NCI-H2196 (cell line): ENCODE data around the gene DVL1.
A peak's percentile ranks its signal among the peaks of the same experiment; 100 is the strongest.
"Not testable (repeated sequence)": the region's sequence is repeated elsewhere in the genome, so short reads cannot be mapped to it uniquely, and the experiment has no call there.

Experiments
- DNase-seq: peaks from one replicate; lab custom pipeline; 2025; ENCODE audit not compliant: unreplicated experiment; lab: John Stamatoyannopoulos, UW

Gene DVL1

DNA sequence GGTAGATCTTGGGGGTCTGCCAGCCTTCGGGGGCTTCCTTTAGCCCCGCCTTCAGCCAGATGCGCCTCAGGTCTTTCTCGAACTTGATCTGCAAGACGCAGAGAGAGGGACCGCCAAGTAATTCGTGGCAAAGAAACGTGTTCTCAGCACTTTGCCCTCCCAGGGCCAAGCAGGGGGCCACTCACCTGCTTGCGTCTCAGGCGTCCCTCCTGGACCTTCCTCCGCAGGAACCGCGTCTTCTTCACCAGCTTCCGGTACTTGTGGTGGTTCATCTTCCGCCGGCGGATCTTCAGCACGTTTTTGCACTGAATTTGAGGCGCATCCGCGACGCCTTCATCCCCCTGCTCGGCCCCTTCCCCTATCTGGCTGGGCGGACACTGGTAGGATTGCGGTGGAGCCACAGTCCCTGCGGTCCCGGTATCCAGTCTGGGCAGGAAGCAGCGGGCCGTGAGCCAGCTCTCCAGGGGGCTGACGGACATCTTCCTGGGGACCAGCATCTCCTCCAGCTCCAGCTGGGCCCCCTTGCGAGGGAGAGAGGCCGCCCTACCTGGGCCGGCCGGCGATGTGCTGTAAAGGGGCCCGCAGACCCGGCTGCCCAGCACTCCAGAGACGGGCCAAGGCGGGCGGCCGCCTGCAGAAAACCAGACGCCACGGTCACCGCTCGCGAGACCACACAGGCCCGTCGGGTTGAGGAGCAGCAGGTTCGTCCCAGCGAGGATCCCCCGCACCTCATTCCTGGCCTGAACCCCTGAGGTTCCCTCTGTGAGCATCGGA is 24.8 kb upstream of the DVL1 start:
- no peak for DNase-seq

DNA sequence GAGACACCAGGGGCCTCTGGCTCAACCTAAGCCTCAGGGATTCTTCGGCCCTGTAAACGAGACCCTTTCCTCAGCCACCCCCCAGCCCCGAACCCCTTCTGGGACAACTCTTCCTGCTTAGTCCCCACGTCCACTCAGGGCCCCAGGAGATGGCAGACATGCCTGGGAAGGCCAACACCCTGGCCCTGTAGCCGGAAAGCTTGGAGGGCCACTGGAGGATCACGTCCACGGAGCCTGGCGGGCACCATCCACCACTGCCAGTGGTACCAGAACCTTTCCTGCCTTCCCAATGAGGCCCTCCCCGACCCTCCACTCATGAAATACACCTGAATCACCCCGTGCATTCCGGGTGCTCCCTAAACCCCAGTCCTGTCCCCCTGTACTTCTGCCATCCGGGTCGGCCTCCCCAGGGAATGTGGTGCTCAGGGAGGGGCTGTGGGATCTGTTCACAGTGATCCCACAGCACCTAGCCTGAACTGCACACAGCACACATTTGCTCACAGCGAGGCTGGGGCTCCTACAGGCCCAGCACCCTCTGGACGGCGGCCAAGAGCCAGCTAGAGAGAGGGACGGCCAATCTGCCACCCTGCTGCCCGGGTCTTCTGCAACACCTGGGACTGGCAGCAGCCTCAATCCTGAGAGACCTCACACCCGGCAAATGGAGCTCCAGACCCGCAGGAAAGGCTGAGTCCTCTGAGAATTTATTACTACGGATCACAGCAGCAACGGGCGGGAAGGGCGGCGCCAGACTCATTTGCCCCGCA is 24.0 kb upstream of the DVL1 start:
- no peak for DNase-seq

DNA sequence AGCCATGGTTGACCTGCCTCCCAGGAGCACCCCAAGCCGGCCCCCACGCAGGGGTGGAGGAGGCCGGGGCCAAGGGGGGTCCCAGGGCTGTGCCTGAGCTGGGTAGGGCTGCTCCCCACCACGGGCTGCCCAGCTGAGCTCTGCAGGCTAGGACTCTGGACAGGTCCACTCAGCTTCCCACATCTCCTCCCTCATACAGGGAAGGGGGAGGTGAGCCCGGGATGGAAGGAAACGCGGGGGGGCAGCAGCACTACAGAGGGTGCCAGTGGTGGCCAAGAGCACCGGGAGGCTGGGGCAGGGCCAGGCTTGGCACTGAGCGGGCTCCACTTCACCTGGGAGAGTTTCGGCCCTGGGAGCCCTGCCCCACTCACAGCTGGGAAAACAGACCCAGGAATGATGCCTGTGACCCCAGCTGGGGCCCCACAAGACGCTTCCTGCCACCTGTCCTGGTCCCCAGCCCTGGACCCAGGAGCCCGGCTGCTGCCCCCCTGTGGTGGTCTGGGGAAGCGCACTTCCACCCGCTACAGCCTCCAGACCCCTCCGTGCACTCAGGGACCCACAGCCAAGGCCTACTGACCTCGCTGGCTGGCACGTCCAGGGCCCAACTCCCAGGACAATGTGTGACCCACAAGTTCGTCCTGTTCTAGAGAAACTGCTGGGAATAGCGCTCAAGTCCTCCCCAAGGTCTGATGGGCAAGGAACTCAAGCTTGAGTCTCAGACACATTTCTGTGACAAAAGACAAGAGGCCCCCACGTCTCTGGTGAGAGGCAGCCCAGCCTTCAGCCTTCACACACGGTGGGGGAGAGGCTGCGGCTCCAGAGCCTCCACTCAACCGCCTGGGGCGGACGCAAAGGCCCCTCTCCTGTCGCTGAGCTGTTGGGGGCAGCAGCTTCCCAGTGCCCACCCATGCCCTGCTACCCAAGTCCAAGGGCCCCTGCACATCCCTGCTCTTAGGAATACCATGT is 22.8 kb upstream of the DVL1 start:
- DNase-seq, result peak; percentile 85

DNA sequence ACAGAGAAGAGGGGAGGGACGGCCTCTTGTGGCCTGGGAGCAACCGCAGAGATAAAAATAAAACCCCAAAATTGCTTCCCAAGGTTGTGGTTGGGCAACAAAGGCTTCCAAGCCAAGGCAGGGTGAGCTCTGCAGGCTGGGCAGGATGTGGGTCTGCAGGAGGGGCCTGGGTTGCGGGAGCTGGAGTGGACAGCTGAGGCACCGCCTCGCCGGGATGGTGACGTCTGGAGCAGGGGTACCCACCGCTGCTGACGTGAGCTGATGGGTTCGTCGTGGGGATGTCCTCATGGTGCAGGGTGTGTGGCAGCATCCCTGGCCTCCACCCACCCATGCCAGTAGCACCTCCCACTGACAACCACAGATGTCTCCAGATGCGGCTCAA is 22.1 kb upstream of the DVL1 start:
- DNase-seq, result no peak

DNA sequence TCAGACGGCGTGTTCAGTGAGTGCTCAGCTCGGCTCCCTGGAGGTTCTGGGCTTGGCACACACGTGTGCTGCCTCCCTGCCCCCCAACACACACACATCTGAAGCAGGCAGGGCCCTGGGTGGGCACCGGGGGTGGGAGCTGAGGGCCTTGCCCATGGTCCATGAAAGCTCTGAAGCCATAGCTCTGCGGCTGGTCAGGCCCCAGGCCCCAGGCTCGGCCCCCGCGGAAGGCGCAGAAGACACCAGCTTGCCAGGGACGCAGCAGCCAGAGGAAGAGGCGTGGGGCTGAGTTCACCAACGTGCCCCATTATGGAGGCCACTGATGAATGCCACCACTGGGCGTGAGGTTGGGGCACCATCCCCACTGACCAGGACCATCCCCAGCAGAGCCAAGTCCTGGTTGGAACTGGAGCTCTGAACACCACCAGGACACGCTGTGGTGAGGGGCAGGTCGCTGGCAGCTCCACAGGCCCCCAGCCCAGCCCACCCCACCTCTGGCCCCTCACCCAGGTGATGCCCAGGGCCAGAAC is 21.6 kb upstream of the DVL1 start:
- DNase-seq, result no peak

DNA sequence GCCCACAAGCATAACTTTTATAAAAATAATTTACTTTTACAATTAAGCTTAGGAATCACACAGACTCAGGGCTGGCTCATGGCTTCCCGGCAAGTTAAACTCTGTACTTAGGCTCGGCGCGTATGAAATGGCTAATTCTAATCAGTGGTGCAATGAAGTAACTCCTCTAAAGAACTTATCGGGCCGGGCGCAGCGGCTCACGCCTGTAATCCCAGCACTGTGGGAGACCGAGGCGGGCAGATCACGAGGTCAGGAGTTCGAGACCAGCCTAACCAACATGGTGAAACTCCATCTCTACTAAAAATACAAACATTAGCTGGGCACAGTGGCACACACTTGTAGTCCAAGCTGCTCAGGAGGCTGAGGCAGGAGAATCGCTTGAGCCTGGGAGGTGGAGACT is 20.9 kb upstream of the DVL1 start:
- DNase-seq, result not testable (repeated sequence)

DNA sequence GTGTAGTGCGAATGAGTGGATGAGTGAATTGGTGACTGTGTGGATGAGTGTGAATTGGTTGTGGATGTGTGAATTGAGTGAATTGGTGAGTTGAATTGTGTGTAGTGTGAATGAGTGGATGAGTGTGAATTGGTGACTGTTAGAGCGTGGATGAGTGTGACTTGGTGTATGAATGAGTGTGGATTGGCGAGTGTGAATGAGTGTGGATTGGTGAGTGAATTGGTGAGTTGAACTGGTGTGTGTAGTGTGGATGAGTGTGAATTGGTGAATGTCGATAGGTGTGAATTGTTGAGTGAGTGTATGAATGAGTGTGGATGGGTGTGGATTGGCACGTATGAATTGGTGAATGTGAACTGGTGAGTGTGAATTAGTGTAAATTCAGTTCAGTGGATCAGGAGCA is 18.1 kb upstream of the DVL1 start:
- DNase-seq, result no peak

DNA sequence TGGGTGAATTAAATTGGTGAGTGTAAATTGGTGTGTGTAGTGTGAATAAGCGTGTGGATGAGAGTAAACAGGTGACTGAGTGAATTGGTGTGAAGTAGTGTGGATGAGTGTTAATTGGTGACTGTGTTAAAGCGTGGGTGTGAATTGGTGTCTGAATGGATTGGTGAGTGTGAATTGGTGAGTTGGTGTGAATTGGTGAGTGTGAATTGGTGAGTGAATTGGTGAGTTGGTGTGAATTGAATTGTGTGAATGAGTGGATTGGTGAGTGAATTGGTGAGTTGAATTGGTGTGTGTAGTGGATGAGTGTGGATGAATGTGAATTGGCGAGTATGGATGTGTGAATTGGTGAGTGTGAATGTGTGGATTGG is 17.5 kb upstream of the DVL1 start:
- no peak for DNase-seq

DNA sequence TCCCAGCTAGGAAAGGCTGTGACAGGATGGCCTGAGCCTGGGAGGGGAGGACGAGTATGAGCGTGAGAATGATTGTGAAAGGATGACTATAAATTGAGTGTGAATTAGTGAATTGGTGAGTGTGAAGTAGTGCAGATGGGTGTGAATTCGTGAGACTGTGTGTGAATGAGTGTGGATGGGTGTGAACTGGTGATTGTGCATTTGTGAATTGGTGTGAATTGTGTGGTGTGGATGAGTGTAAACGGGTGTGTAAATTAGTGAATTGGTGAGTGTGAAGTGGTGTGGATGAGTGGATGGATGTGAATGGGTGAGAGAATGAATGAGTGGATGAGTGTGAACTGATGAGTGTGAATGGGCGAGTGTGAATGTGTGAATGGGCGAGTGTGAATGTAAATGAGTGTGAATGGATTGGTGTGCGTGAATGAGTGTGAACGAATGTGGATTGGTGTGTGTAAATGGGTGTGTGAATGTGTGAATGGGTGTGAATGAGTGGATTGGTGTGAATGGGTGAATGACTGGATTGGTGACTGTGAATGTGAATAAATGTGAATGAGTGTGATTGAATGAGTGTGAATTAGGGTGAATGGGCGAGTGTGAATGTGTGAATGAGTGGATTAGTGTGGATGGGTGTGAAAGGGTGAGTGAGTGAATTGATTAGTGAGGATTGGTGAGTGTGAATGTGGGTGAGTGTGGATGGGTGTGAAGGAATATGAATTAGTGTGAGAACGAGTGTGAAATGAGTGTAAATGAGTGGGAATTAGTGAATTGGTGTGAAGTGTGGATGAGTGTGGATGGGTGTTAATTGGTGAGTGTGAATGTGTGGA is 16.9 kb upstream of the DVL1 start:
- DNase-seq, result no peak

DNA sequence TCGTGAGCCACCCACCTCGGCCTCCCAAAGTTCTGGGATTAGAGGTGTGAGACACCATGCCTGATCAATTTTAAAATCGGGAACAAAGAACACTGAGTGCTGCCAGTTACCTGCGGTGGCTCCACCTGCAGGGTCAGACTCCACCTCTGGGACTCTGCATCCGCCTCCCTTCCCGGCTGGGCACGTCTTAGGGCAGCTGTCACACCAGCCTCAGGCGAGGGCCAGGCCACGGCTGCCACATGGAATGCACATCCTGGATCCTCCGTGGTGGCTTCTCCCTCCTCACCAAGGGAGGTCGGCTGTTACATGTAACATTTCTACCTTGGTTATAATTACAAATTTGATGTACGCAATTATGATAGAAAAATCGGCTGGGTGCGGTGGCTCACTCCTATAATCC is 15.0 kb upstream of the DVL1 start:
- DNase-seq, result no peak

DNA sequence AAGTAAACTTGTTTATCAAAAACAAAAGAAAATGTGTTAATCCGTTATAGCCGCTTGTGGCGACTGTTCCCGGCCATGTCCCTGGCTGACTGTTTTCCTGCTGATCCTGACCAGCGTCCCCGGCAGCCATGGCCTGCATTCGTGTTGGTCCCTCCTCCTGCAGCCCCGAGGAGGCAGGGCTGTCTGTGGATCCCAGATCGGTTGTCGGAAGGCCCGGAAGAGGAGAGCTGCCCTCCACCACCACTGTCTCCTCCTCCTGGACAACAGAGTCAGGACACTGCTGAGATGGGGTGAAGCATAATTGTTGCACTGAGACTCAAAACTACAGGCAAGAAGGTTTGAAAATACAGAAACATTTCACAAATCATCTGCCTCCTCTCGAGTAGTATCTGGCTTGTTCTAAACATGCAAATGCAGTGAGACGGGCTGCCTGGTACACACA is 12.8 kb upstream of the DVL1 start:
- DNase-seq, result no peak

DNA sequence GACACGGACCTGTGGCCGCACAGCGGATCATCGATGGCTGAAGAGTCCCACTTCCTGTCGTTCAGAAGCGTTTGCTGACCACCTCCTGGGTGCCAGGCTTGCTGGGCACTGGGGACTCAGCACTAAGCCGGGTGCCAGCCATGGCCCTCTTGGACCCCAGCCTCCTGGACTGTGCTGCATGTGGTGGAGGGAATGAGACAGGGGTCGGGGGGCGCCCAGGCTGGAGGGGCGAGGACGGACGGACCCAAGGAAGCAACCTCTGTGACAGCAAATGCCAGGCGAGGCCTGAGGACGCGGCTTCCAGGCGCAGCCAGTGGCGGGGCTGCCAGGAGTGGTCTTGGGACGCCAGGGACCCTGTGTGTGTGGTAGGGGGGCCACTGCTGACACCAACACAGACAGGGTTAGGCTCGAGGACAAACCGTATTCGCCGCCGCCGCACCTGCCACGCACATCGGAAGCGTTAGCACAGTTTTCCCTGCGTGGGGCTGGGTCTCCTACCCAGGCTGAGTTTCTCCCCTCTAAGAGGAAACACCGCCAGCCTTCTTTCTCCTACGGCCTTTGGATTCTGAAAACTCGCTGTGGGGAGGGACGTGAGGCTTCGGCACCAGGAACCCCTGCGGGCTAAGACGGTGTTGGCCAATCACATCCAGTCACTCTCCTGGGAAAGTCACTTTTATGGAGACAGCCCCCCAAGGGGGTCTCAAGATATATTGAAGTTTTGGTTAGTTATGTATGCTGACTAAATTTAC is 12.2 kb upstream of the DVL1 start:
- no peak for DNase-seq

DNA sequence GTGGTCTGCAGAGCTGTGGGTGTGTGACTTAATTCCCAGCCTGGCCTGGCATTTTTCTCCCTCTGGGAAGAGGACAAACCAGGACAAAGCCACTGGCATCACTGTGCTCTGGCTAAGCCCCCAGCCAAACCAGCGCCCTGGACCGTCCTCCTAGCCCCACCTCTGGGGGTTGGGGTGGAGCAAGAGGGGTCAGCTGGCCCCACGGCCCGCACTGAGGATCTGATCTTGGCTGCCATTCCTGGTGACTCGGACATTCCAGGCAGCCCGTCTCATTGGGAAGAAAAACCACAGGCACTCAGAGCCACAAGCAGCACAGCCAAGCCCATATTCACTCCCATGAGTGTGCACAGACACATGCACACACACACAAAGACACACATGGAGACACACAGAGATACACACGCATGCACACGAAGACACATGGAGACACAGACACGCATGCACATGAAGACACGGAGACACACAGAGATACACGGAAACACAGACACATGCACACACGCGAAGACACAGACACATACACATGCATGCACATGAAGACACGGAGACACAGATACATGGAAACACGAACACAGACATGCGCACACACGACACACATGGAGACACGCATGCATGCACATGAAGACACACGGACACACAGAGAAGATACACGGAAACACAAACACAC is 11.4 kb upstream of the DVL1 start:
- DNase-seq, result peak; percentile 19

DNA sequence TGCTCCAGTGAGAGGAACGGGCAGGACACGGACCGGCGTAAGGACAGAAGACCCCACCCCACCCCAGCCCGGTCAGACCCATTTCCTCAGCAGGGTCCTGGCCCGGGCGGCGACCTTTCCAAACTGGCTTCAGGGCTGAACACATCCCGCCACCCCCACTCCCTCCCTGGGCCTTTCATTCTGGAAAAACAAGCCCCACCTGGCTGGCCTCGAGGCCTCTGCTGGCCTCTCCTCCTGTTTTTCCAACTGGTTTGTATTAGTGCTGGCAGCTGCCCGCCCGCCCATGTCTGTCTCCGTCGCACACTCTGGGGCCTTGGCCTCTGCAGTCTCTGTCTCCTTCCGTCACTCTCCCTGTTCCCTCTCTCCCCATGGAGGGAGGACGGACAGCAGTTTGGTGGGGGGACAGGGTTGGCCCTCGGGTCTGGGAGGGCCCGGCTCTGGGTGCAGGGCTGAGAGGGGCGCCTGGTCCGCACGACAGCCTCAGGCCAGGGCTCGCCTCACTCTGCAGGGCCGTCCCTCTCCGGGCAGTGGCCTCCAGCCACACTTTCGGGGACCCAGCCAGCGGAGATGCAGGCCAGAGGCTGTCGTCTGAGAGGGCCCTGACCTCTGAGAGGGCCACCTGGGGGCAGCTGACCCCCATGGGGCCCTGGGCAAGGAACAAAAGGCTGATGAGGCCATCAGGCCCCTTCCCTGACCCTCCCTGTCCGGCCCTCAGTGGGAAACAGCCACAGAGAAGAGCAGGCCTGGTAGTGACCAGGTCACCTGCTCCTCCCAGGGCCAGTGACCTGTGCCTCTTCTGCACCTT is 10.6 kb upstream of the DVL1 start:
- no peak for DNase-seq

DNA sequence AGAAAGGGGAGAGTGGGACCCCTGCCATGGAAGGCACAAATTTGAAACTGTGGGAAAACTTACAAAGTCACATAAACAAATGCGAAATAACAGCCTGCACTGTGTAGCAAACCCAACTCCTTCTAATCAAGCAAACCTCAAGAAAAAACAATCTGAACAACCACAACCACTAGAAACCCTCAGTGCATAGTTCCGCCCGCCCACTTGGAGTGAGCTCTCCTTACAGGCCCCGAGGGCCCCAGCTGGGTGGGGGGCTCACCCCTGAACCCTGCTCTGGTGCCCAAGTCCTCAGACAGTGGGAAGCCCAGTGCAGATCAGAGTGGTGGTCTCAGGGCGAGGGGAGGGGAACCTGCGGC is 10.1 kb upstream of the DVL1 start:
- no peak for DNase-seq

DNA sequence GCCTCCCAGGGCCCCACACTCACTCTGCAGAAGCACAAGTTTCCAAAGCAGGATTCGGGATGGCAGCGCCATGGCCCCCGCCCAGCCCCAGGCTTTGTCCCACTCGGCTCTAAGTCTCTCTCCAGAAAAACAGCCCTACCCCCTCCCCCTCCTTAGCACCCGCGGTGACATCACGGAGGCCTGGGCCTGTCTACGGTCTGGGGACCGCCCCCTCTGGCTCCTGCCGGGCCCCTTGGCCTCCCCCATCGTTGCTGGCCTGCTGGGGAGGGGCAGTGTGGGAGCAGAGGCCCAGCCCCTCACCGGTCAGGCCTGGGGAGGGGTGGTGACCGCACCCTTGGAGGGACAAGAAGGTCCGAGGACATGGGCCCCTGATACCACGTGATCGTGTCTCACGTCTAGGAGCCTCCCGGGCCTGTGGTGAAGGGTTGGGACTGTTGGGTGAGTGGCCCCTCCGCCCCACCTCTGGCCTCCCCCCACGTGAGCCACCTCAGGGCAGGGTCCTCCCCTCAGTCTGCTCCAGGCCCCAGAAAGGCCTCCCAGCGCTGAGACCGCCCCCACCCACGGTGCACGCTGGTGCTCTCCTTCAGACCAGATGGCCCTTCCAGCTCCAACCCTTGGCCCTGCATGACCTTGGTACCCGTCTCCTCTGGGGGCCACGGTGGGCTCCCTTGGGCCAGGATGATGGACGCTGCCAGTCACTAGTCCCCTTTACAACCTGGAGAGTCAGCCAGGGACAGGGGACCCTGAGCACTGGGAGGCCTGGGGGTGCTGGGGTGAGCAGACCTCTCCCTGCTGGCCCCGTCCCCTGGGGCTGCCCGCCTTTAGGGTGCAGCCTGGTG is 9.4 kb upstream of the DVL1 start, which contains the start of gene MXRA8:
Gene MXRA8, minus strand, starts transcription at position 123 of the 839 bp plus-strand sequence. Its CDS starts 51 bp downstream, at position 72.
- no peak for DNase-seq

DNA sequence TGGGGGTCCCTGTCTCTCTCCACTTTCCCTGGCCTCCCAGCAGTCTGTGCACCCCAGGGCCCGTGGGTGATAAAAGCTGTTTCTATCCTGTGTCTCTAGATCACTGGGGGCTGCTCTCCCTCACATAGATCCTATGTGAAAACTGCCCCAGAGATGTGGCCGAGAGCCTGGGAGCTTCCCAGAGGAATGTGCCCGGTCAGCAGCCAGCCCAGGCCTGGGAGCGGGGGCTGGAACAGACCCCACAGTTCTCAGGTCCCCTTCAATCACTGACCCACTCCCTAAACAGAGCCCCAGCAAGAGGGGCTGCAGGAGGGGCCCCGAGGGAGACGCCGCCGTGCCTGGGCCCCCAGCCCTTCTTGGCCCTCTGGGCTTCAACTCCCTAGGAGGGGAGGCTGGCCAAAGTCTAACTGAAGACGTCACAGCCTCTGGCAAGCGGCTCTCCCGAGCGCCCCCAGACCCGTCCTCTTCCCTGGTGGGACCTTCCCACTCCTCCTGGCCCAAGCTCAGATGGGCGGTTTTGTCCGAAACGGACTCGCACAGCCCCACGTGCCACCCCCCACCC is 8.7 kb upstream of the DVL1 start:
- DNase-seq, result no peak
